ENCODE measurements around the gene EDIL3.
A peak's percentile ranks its signal among the peaks of the same experiment; 100 is the strongest.
"Not testable (repeated sequence)": the region's sequence is repeated elsewhere in the genome, so short reads cannot be mapped to it uniquely, and the experiment has no call there.

Gene EDIL3

DNA sequence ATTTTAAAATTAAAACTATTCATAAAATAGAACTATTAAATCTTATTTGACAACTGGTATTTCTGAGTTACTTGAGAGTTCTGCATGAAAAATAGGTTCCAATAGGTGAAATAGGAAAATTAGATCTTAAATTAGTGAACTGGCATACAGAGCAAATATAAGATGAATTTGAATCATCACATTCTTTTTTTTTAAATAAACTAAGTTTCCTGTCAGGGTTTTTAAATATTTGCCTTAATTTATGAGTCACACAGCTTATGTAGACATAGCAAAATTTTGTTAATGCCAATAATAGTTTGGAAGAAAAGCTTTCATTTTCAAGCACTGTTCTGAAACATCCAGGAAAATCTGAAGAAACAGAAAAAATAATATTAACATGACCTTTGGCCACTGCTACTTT is 352.4 kb downstream of the EDIL3 start:
- DNase-seq: no peak

DNA sequence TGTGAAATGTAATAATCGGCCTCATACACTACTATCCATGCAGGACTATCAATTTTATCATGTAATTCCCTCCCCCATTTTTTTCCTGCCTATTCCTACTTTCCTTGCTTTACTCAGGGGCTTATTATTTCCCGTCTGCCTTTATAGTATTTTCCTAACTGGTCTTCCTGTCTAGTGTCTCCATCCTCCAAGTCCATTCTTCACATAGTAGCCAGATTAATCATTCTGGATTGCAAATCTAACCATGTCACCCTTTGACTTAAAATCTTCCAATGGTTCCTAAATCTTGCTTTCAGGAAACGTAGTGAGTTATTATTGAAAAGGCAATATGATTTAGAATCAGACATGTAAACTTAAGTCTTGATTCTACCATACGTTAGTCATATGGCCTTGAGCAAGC is 356.6 kb downstream of the EDIL3 start:
- no peak for DNase-seq

DNA sequence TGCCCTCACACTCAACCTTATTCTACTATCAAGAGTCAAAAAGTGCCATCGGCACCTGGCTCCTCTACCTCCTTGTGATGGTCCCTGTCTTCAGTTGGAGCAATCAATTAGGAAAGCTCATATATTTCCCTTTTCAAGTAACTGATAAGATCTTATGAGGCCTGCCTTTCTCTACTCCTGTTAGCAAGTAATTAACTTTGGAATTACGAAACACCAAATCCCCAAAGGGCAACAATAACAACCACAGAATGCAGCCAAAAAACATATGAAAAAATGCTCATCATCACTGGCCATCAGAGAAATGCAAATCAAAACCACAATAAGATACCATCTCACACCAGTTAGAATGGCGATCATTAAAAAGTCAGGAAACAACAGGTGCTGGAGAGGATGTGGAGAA is 366.2 kb downstream of the EDIL3 start:
- DNase-seq: not testable (repeated sequence)

DNA sequence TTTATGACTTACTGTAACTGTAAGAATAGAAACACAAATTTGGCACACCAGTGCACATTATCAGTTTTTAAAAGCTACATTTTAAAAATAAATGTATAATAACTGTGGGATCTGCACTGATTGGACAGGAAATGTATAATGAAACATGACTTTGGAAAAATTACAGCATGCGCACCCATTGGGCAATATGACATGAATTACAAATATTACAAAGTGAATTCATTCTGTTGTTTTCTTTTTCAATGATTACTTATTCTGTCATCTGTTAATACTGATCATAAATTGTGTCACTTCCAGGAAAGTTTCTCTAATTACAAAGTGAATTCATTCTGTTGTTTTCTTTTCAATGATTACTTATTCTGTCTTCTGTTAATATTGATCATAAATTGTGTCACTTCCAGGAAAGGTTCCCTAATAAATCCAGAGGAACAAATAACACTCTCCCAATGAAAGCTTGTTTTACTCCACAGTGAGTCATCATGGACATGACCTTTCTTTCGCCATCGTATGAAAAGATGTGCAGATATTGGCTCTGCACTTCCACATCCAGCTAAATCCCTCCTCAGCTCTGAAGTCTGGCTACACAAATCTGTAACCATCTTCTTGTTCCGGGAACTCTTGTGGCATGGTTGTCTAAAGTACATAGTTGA is 367.0 kb downstream of the EDIL3 start:
- no peak for DNase-seq

DNA sequence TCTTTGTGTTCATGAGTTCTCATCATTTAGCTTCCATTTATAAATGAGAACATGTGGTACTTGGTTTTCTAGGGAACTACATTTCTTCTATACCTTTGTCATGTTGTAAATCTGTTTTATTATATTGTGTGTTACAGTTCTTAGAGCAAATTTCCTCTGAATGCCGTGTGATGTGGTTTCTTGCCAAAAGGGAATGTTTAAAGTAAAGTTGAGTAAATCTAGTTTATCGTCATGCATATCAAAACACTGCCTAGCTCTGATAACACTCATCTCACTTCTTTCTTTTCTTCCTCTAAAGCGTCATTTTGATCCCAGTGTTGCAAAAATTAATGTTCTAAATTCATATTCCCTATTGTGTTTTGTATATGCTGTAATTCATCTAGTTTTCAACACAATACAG is 368.6 kb downstream of the EDIL3 start:
- DNase-seq: no peak

DNA sequence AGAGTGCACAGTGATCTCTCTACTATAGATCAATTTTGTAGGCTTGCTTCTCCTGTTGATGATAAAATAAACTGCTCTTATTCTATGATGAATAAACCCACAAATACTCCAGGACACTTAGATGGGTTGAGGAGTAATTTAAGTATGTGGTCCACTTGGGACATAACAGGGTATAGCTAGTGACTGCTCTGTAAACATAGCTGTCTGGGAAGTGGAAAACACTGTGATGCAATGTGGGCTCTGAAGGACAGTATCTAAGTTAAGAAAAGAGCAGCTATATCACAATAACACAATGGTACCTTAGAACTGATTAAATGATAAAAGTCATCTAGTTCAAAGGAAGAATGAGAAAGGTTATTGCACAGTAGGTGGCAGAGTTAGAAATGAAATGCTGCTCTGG is 369.7 kb downstream of the EDIL3 start:
- no peak for DNase-seq

DNA sequence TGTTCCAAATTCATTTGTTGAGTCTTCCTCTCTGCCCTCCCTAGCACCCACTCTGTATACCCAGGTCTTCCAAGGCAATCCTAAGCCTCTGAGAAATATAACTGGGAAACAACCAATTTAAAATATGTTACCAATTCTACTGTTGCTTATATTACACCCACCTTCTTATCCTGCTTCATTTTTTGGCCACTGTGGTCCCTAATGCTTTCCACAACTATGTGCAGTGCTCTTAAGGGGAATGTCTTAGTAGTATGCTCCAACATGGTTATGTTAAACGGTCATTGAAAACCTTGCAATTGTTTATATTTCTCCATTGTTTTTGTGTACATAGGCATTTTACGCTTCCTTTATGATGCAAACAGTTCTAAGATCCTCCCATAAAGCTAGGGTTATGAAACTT is 390.9 kb downstream of the EDIL3 start:
- DNase-seq: no peak

DNA sequence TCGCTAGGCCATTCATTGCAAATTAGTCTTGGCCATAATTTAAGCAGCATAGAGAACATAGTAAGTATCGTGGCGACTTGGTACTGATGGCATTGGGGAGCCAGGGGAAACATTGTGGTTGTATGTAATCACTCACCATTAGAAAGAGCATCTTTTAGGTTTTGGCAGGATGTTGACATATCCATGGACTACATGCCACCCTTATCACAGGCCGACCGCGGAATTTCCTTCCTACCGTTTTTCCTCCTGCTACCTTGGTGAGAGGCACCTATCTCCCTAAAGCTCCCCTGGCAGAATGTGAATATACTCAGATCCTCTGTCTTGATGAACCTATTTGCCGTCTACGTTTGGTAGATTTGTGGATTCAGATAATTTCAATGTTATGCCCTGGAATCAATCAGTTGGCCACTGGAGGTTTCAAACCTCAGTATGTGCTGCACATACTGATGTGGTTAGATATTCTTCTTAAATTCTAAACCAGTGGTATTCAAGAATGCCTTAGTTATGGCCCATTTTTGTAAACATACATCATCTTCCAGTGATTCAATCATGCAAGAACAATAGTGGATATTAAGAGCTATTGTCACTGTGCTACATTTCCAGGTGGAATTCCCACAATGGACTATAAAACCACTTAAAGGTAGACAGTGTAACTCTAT is 393.0 kb downstream of the EDIL3 start:
- no peak for DNase-seq

DNA sequence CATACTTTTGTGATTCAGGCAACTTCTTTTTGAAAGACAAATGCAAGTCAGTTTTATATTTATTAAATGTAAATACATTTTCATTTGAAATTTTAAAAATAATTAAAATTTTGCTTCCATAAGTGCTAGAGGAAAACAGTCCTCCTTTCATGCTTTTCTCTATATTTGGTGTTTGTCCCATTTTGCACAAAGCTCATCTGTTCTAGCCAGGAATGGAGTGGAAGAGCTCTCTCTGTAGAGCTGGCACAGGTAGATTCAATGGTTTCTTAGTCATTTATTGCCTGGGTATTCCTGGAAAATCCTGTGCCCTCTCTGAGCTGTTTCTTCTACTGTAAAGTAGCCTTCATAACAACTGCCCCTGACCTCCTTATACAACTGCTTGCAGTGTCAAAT is 396.4 kb downstream of the EDIL3 start:
- DNase-seq: no peak

DNA sequence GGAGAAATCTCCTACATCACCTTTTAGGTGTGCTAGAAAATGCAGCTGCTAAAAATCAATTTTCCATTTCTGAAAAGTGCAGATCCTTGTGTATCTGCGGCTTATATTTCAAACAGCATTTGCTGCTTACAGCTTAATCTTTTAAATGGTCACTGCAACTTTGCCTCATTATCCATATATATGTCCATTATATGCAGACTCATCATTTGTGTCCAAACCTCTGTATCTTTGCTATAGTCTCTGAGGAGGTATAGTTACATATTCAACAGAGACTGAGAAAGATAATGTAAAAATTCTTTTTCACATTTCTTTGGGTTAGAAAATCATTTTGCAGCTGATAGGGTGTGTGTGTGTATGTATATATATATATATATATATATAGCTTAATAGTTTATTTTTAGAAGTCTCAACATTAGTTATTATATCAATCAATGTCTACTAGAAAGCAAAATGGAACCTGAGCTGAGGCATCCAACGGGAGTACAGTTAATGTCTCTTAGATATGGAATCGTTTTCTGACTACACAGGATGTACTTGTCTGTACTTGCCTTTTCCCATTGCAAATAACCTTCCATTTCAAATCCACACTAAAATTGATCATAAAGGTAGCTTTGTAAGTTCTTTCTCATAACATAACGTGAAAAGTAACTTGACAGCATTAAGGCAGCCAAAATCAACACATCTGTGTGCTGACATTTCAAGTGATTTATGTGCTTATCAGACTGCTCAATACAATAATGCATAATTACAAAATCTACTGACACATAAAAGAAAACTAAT is 397.0 kb downstream of the EDIL3 start:
- DNase-seq: no peak

DNA sequence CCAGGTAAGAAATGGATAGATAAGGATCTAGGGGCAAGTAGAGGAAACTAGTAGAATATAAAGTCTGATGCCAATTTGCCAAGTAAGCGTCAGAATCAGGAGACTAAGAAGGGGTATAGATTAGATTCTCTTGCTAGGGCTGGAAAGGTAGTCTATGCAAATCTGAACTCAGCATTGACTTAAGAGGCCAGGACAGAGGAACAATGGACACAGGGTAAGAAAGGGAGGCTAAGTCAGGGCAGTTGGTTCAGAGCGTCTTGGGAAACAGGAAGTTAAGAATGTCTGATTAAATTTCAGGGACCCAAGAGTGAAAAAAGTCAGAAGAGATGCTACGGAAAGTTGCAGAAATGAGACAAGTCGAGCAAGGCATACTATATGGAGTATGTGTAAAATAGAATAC is 400.8 kb downstream of the EDIL3 start:
- no peak for DNase-seq

DNA sequence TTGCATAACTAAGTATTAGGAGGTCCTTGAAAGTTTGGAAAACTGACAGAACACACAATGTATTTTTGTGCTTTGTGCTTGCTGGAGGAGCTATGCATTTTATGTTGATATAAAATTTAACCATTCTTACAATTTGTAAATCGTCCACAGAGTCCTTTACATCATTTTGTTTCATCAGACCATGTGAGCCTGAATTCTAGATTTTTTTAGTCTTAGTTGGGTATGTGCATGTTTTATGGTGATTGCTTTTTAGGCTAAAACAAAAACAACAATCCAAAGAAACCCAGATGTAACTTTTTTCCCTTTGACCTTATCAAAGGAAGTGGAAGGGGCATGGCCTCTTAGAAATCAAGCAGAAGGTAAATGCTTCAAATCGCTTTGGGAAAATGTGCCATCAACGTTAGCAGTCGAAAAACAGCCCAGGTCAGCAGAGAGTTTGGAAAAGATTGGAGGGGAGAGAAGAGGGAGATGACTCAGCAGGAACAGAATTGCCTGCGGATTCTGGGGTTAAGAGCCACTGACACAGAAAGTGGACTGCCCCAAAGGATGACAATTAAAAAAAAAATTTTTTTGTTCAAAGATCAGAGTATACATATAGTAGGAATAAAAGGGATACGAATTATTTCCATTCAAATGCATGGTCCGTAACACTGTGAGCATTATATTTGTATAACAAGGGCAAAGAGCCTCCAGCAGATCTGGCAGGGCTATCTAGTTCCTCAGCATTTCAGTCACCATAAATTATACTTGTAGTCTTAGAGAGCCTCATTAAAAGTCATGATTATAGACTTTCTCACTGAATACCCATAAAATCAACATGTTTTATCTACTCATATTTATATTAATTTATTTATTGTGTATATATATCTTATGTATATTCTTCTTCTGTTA is 410.5 kb downstream of the EDIL3 start:
- no peak for DNase-seq

DNA sequence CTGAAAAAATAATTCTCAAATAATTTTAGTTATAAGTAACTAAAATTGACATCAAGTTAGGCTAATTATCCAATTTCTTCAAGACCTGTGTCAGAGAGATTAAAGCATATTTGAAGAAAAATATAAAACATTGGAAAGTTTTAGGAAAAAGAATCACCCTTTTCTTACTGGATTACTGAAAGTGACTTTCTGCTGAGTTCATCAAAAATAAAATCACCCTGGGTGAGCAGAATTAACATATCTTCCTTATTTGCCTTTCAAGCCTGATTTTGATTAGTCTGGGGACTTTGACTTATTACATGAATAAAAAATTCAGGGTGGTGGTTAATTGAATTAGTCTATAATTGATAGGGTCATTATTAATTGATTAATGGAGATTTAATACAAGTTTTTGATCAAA is 411.8 kb downstream of the EDIL3 start:
- no peak for DNase-seq

DNA sequence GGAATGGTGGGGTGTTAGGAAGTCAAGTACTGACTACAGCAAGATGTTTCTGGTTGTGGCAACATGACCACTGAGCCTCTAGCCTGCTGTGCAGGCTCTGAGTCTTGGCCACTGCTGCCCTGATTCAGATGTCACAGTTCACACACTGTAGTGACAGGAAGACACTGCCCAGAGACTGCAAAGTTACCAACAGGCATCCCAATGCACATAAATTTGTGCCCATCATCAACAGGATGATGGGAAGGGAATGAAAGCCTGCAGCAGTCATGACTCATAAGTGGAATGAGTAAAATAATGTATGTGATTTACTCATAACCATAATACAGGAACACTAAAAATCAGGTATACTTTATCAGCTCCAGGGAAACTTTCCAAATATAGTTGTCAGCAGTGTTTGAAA is 412.4 kb downstream of the EDIL3 start:
- no peak for DNase-seq

DNA sequence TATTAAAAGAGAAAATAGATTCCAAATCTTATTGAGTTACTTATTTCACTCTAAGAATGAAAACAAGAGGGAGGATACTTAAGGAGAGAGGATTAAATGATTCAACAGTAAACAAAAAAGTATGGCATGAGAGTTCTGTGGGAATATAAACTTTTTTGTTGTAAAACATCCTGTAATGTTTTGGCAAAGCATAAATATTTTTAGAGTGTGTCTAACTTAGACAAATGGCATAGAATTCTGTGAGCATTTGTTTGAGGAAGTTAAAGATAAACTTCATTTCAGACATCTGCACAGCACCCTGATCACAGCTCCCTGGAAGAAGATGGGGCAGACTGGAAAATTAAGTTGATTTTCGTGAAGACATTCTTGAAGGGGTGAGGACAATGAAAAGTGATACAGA is 417.3 kb downstream of the EDIL3 start:
- DNase-seq: no peak

DNA sequence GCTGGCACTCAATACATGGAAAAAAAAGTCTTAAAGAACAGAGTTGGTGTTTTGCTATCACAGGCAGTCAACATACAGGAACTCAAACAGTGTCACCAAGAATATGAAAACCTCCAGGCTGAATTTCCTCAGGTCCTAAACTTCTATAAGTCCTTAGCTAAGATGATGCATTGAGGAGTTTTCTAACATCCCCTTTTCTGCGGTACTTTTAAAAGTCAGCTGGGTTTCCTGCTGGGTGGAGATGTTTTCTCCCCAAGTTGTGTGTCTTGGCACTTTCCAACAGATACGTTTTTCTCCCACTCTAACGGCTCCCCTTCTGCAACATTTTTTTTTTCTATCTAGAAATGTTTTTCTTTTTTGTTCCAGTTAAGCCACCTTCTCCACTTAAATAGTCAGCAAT is 419.2 kb downstream of the EDIL3 start:
- DNase-seq: no peak

DNA sequence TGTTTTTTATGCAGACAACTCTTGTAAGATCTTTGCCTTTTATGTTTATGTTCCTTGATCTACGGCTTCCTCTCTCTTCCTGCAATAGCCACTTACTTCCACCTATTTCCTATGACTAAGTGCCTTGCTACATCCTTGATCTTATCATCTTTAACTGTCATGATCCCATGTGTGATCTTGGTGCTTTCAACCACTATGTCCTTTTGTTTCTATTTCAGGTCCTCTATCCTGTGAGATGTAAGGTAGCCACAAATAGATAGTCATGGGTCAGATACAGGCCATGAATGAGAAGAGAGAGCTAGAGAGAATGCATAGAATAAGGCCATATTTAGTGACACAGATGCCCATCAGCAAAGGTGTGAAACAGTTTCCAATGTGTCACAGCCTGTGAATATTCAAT is 420.4 kb downstream of the EDIL3 start:
- DNase-seq: no peak

DNA sequence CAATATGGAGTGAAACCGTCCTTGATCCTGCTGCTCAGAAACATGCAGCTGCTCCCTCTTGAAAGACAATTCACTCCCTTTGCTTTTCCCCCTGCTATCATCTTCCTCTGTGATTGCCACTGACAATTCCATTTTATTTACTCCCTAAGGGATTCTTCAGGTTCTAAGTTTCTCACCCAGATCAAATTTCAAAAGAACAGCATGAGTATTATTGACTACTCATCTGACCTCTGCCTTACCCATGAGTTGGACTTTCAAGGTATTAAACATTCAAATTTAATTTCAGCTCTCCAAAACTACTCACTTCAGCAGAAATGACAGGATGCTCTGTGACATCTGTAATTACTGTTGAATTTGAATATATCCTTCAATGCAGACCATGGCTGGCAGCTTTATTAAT is 427.5 kb downstream of the EDIL3 start:
- DNase-seq: peak; percentile 13 to 58

DNA sequence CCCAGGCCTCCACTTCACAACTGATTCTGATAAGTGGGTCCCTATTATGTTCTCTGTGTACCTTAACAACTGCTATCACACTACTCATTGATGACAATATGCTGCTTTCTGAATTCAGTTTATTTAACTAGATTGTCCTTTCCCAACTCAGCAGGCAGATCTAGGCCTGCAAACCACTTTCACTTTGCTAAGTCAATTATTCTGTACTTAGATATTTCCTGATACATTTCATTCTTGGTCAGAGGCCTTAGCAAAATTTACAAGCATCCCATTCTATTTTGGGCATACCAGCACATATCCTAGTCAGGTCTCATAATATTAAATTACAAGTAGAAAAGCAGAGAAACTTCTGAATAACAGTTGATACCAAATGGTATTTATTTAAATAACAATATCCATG is 428.3 kb downstream of the EDIL3 start:
- DNase-seq: no peak

DNA sequence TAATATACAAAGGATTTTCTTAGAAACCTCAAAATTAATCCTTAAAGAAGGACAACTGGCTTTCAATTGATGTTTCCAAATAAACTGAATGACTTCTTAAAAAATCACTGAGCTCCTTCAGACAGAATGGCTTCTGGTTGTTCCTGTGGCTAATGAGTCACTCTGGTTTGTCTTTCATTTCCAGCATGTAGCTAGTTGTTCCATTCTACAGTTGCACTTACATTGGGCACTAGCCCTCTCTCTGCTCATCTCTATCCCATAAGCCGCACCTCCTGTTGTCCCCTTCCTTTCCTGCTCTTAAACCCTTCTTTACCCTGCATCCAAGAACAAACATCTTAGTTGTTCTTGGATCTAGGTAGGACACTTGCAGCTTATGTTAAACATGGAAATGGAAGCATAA is 428.8 kb downstream of the EDIL3 start:
- no peak for DNase-seq

DNA sequence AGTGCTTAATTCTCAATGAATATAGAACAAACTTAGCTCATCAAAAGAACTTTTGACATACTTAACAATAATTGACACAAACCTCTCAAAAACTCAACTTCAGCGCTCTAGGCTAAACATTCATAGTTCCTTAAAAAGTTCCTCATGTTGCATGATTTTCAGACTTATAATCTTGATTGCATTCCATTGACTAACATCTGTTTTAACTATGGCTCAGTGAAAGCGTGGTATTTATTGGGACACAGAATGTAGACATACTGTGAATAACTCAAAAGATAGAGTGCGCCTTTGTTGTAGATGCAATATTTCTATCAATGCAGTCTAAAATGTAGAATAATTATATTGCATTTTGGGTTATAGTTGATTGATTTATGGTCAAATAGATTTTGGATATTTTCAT is 436.9 kb downstream of the EDIL3 start:
- no peak for DNase-seq

DNA sequence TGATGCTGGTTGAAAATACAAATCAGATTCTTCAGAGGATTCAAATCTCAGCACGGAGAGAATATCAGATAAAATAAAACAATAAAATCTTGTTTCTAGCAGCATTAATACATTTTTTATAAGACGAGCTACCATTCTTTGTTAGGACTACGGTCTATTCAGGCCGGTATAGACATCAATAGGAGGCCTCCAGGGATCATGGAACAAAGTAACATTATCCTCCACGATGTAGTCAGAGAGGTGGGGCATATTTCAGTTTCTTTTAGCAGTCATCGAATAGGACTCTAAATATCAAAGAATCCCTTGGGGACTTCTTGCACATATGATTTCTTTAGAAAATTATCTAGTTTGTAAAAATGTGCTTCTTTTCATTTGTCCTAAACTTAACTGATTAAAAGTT is 438.2 kb downstream of the EDIL3 start:
- no peak for DNase-seq

DNA sequence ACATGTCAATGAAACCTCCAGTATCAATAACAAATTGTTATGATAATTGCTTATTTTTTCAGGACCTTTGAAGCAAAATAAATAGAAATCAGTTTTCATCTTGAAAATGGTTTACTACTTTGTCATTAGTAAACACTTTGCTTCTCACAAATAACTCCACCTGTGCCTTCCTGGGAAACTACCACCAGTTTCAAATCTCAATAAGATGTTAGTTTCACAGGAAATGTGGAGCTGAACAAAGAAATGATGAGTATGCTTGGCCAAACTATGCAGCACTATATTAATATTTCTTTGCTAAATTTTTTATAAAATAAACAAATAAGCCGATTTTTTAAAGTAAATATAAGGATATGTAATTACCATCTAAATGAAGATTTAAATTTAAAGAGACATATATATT is 442.5 kb downstream of the EDIL3 start:
- no peak for DNase-seq

Measured in NCI-H187 (cell line).